Gastrocnemius medialis (tissue), 4 donors: ENCODE measurements around the gene LUZP2. TPM values are rescaled to one million over a fixed set of nuclear protein-coding genes. Genes with fewer than 3 reads are reported as not detected.

Experiments used
- ATAC-seq, 2 donors: fragments of 150-250 bp; one replicate each; pipeline ENCODE4 v1.9.1; 2016
- DNase-seq, 2 donors: peaks; one replicate each; pipeline ENCODE4 v3.0.0-alpha.2; 2019
- H3K27ac ChIP-seq, 4 donors: fragments of 200-600 bp; sonication (generic); 1 replicate in 1 of 4; 2 replicates in 3 of 4; pipeline ENCODE4 v1.5.1; 2016 to 2018; ENCODE audit warnings: mild to moderate bottlenecking in 2 of 4, moderate library complexity in 1 of 4
- H3K27me3 ChIP-seq, 3 donors: fragments of 200-600 bp; sonication (generic) in 2 of 3; 1 replicate in 1 of 3; 2 replicates in 2 of 3; pipeline versions ENCODE4 v1.5.1 to v1.6.0; 2016 to 2019; ENCODE audit warnings: mild to moderate bottlenecking in 1 of 3, moderate library complexity in 1 of 3
- H3K36me3 ChIP-seq, 2 donors: fragments of 200-600 bp; sonication (generic) in 1 of 2; one replicate each; pipeline ENCODE4 v1.5.1; 2017 to 2018
- H3K4me1 ChIP-seq, 2 donors: fragments of 200-600 bp; sonication (generic) in 1 of 2; one replicate each; pipeline ENCODE4 v1.5.1; 2016 to 2017; ENCODE audit warnings: mild to moderate bottlenecking in 2 of 2
- H3K4me3 ChIP-seq, 4 donors: fragments of 200-600 bp; sonication (generic) in 3 of 4; 1 replicate in 1 of 4; 2 replicates in 3 of 4; pipeline ENCODE4 v1.5.1; 2016 to 2019; ENCODE audit warnings: mild to moderate bottlenecking in 2 of 4
- H3K9me3 ChIP-seq, 3 donors: fragments of 200-600 bp; sonication (generic) in 2 of 3; 1 replicate in 1 of 3; 2 replicates in 2 of 3; pipeline ENCODE4 v1.5.1; 2016 to 2019
- CTCF ChIP-seq, 5 experiments: fragments of 450-650 bp in 3 of 5; fragments of 200-600 bp in 2 of 5; sonication (generic) in 2 of 5; IDR thresholded peaks in 4 of 5; conservative IDR thresholded peaks in 1 of 5; 1 replicate in 4 of 5; 2 replicates in 1 of 5; pipeline ENCODE4 v1.5.1; 2016 to 2019; ENCODE audit warnings: antibody characterized with exemption in 5 of 5, mild to moderate bottlenecking in 3 of 5, moderate library complexity in 3 of 5
- POLR2A ChIP-seq, 2 donors: fragments of 450-650 bp; IDR thresholded peaks; one replicate each; pipeline ENCODE4 v1.6.1; 2017; ENCODE audit warnings: antibody characterized with exemption in 2 of 2, mild to moderate bottlenecking in 2 of 2, moderate library complexity in 2 of 2
- in situ Hi-C, 4 donors: fragments of 200-750 bp; cut with MboI; loops; one replicate each; pipeline versions ENCODE4 v1.15.0 to v1.8.0; 2017; ENCODE audit warnings: low sequenced_read_pairs in 4 of 4
- intact Hi-C: fragments of 100-400 bp; cut with DNase I; formaldehyde crosslinking; loops from one replicate; pipeline ENCODE4 v1.15.1; 2023; ENCODE audit warnings: low total_unique reads
- total RNA-seq, 4 donors: library from RNA; depleted of rRNA; stranded (reverse); fragments of >200 nt; gene quantifications; one replicate each; pipeline versions ENCODE4 v1.1.0 to v1.2.3, GENCODE V29; 2016

Gene LUZP2
- total RNA-seq, 4 donors from 2014 or later = not detected

GRCh38 chr11:24781288-24781687 is 284.4 kb downstream of the LUZP2 start:
- Histone ChIP-seq H3K9me3 (no peaks in the 10 kb centered on the region), H3K4me3 (no peak overlapping the region), H3K36me3 (no peaks in the 10 kb centered on the region), H3K4me1 (no peaks in the 10 kb centered on the region), H3K27ac (no peak overlapping the region), H3K27me3 (no peaks in the 10 kb centered on the region)
- DNase-seq (no peak), ATAC-seq (no peak)
- intact Hi-C loops = no loop called here
- TF ChIP-seq POLR2A (IDR thresholded peaks at IDR 0.05) (no peak), CTCF (IDR thresholded peaks at IDR 0.05 in 4 of 5, conservative IDR thresholded peaks at IDR 0.05 in 1 of 5) (no peak)
- in situ Hi-C loops = no loop called here

DNA sequence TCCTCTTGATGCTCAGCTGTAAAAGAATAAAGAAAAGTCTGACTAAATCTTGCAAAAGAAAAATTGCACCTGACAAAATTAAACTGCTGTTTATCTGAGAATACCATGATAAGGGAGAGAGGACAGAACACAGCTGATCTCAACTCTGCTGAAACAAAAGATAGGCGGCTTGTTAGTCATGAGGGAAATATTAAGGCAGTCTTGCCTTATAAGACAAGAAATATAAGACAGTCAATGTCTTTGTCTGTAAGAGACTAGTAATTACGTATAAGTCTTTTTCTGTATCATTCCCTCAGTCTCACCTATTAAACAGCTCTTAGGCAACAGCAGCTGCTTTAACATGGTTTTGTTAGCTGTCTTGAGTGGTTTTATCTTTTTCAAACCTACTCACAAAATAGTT is 296.6 kb downstream of the LUZP2 start:
- Histone ChIP-seq H3K4me3 (no peak overlapping the region), H3K36me3 (no peaks in the 10 kb centered on the region), H3K27me3 (no peaks in the 10 kb centered on the region), H3K4me1 (no peaks in the 10 kb centered on the region), H3K9me3 (no peaks in the 10 kb centered on the region), H3K27ac (no peak overlapping the region)
- in situ Hi-C loops (no loop called here), intact Hi-C loops (no loop called here)
- TF ChIP-seq CTCF (IDR thresholded peaks at IDR 0.05 in 4 of 5, conservative IDR thresholded peaks at IDR 0.05 in 1 of 5) (no peak), POLR2A (IDR thresholded peaks at IDR 0.05) (no peak)
- ATAC-seq (no peak), DNase-seq (no peak)

DNA sequence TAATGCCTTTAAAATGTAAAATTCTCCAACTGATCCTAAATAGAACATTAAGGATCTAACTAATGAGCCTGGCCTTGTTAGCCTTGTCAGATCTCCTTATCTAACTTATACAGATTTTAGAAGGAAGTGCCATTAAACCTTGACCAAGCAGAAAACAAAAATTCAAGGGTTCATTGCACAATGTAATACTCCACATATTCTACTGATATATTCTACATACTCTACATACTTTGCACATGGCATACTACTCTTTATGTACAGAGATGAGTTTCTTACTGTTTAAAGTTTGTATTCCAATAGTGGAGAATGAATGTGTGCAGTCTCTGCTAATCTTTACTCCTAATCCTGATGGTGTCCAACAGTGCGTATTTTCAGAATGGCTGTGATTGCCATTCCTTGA is 297.2 kb downstream of the LUZP2 start:
- intact Hi-C loops = no loop called here
- Histone ChIP-seq H3K4me1 (no peaks in the 10 kb centered on the region), H3K9me3 (no peaks in the 10 kb centered on the region), H3K27ac (no peak overlapping the region), H3K27me3 (no peaks in the 10 kb centered on the region), H3K36me3 (no peaks in the 10 kb centered on the region), H3K4me3 (no peak overlapping the region)
- ATAC-seq (no peak), DNase-seq (no peak)
- in situ Hi-C loops = no loop called here
- TF ChIP-seq POLR2A (IDR thresholded peaks at IDR 0.05) (no peak), CTCF (IDR thresholded peaks at IDR 0.05 in 4 of 5, conservative IDR thresholded peaks at IDR 0.05 in 1 of 5) (no peak)

DNA sequence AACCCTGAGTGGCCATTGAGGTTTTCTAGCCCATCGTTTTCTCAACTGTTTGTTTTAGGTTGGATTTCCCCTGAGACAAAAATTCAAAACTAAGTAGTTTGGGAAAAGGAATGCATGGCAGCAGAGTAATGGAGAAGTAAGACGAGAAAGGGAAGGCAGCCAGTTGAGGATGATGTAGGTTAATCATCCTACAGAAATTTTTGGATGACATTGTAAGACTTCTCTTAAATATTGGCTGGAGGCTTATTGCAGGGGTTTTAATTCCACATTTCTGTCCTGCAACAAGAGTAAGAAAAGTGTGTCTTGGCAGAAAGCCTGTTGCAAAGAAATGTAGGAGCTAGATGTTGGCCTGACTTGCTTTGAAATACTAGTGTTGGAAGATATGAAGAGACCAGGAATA is 308.8 kb downstream of the LUZP2 start:
- DNase-seq = no peak
- no peak overlapping the region for H3K27ac ChIP-seq
- no peak overlapping the region for H3K4me3 ChIP-seq
- no peaks in the 10 kb centered on the region for H3K4me1 ChIP-seq
- TF ChIP-seq CTCF (IDR thresholded peaks at IDR 0.05 in 4 of 5, conservative IDR thresholded peaks at IDR 0.05 in 1 of 5) = no peak
- no peak for TF ChIP-seq POLR2A (IDR thresholded peaks at IDR 0.05)
- ATAC-seq = no peak
- H3K9me3 ChIP-seq = no peaks in the 10 kb centered on the region
- H3K36me3 ChIP-seq = no peaks in the 10 kb centered on the region
- in situ Hi-C loops (no loop called here), intact Hi-C loops (no loop called here)
- no peaks in the 10 kb centered on the region for H3K27me3 ChIP-seq

GRCh38 chr11:24808173-24808572 is 311.3 kb downstream of the LUZP2 start:
- TF ChIP-seq POLR2A (IDR thresholded peaks at IDR 0.05) = no peak
- TF ChIP-seq CTCF (IDR thresholded peaks at IDR 0.05 in 4 of 5, conservative IDR thresholded peaks at IDR 0.05 in 1 of 5) = no peak
- intact Hi-C loops = no loop called here
- in situ Hi-C loops = no loop called here

More at GRCh38 chr11:24808173-24808572, 311.3 kb downstream of the LUZP2 start:
- H3K27me3 ChIP-seq = no peaks in the 10 kb centered on the region
- H3K4me1 ChIP-seq = no peaks in the 10 kb centered on the region
- ATAC-seq = no peak
- no peak overlapping the region for H3K4me3 ChIP-seq
- H3K36me3 ChIP-seq = no peaks in the 10 kb centered on the region
- no peak overlapping the region for H3K27ac ChIP-seq
- H3K9me3 ChIP-seq = no peaks in the 10 kb centered on the region
- DNase-seq = no peak
